HepG2 (cell line): ENCODE data around the gene TRMT1. TPM values are rescaled to one million over a fixed set of nuclear protein-coding genes. Genes with fewer than 3 reads are reported as not detected.

Experiments used
- BRCA1 ChIP-seq: sonication (generic); formaldehyde crosslinking; IDR thresholded peaks from 2 replicates; pipeline ENCODE4 v1.4.0; 2020; ENCODE audit warnings: missing genetic modification reagents
- KLF13 ChIP-seq: sonication (generic); formaldehyde crosslinking; IDR thresholded peaks from 2 replicates; pipeline ENCODE4 v1.4.0; 2020; ENCODE audit warnings: mild to moderate bottlenecking, missing genetic modification reagents
- MYPOP ChIP-seq: sonication (generic); formaldehyde crosslinking; IDR thresholded peaks from 2 replicates; pipeline ENCODE4 v1.8.1; 2023; ENCODE audit warnings: mild to moderate bottlenecking, moderate library complexity, missing genetic modification reagents
- RBM39 ChIP-seq: fragments of 200-400 bp; formaldehyde crosslinking; IDR thresholded peaks from one replicate; pipeline ENCODE4 v1.6.1; 2018; ENCODE audit warnings: antibody characterized with exemption, mild to moderate bottlenecking, low read depth, low read length; ENCODE audit not compliant: poor library complexity, severe bottlenecking
- SKI ChIP-seq: fragments of 450-650 bp; IDR thresholded peaks from one replicate; pipeline ENCODE4 v1.6.1; 2018; ENCODE audit warnings: mild to moderate bottlenecking; ENCODE audit not compliant: partially characterized antibody
- SMARCC2 ChIP-seq: fragments of 450-650 bp; IDR thresholded peaks from 2 replicates; pipeline ENCODE4 v1.6.1; 2017; ENCODE audit warnings: antibody characterized with exemption, mild to moderate bottlenecking
- ZMYM3 ChIP-seq: sonication (generic); formaldehyde crosslinking; IDR thresholded peaks from 2 replicates; pipeline ENCODE4 v1.5.1; 2020; ENCODE audit warnings: mild to moderate bottlenecking, missing genetic modification reagents
- ZNF687 ChIP-seq: sonication (generic); formaldehyde crosslinking; IDR thresholded peaks from 2 replicates; pipeline ENCODE4 v1.5.1; 2020; ENCODE audit warnings: mild to moderate bottlenecking, missing genetic modification reagents, moderate library complexity
- ZNF891 ChIP-seq: sonication (generic); formaldehyde crosslinking; IDR thresholded peaks from 2 replicates; pipeline ENCODE4 v1.5.0; 2020; ENCODE audit warnings: mild to moderate bottlenecking, missing genetic modification reagents
- ZSCAN25 ChIP-seq: sonication (generic); formaldehyde crosslinking; IDR thresholded peaks from 2 replicates; pipeline ENCODE4 v1.8.0; 2022; ENCODE audit warnings: mild to moderate bottlenecking, missing genetic modification reagents
- polyA plus RNA-seq, 8 experiments: library from polyadenylated mRNA; depleted of rRNA in 3 of 8; stranded (reverse) in 7 of 8; unstranded in 1 of 8; fragments of >200 nt; fragmentation: Illumina TruSeq in 4 of 8; extraction: Trizol in 4 of 8; gene quantifications; 2 replicates each; pipeline versions ENCODE4 v1.2.1 to v1.2.3, GENCODE V29; 2011 to 2016; ENCODE audit warnings: low read depth in 4 of 8, missing spikeins in 1 of 8, mixed read lengths in 1 of 8; ENCODE audit not compliant: insufficient read depth in 1 of 8
- total RNA-seq, 5 experiments: library from RNA; depleted of rRNA; stranded (reverse); fragments of >200 nt; fragmentation: Illumina TruSeq; extraction: Trizol; gene quantifications; 2 replicates each; pipeline ENCODE4 v1.2.3, GENCODE V29; 2016; ENCODE audit warnings: low read depth in 1 of 5
- TF ChIP-seq, protein P1 (sequence below): IDR thresholded peaks from 2 replicates; pipeline ENCODE4 v1.6.1; 2016; ENCODE audit warnings: control low read depth
- TF ChIP-seq, protein P2 (sequence below): sonication (generic); formaldehyde crosslinking; IDR thresholded peaks from 2 replicates; pipeline ENCODE4 v1.5.0; 2020; ENCODE audit warnings: mild to moderate bottlenecking, missing genetic modification reagents
- TF ChIP-seq, protein P3 (sequence below): sonication (generic); formaldehyde crosslinking; IDR thresholded peaks from 2 replicates; pipeline ENCODE4 v1.4.0; 2020; ENCODE audit warnings: missing genetic modification reagents

TRMT1 gene
- total and polyA plus RNA-seq, 2 of the 13 experiments (the other 11 are each of a cell fraction or from before 2014, with no cell fraction given): 35.5 to 44.1 TPM

GRCh38 chr19:13055213-13056051, 61.1 kb downstream of the TRMT1 start (continued):
- TF ChIP-seq ZNF687 (CRISPR knock-in tag) (peak; percentile 90), BRCA1 (CRISPR knock-in tag) (no peak), SMARCC2 (no peak), ZNF891 (CRISPR knock-in tag) (0 out of 2 replicates have a peak, but pooled peaks have one; percentile 23), MYPOP (CRISPR knock-in tag) (no peak), KLF13 (no peak), SKI (no peak), ZMYM3 (CRISPR knock-in tag) (no peak), ZSCAN25 (CRISPR knock-in tag) (peak; percentile 47), RBM39 (no peak)
- TF ChIP-seq, protein P1, sequence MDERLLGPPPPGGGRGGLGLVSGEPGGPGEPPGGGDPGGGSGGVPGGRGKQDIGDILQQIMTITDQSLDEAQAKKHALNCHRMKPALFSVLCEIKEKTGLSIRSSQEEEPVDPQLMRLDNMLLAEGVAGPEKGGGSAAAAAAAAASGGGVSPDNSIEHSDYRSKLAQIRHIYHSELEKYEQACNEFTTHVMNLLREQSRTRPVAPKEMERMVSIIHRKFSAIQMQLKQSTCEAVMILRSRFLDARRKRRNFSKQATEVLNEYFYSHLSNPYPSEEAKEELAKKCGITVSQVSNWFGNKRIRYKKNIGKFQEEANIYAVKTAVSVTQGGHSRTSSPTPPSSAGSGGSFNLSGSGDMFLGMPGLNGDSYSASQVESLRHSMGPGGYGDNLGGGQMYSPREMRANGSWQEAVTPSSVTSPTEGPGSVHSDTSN (CRISPR knock-in tag): no peak
- TF ChIP-seq, protein P2, sequence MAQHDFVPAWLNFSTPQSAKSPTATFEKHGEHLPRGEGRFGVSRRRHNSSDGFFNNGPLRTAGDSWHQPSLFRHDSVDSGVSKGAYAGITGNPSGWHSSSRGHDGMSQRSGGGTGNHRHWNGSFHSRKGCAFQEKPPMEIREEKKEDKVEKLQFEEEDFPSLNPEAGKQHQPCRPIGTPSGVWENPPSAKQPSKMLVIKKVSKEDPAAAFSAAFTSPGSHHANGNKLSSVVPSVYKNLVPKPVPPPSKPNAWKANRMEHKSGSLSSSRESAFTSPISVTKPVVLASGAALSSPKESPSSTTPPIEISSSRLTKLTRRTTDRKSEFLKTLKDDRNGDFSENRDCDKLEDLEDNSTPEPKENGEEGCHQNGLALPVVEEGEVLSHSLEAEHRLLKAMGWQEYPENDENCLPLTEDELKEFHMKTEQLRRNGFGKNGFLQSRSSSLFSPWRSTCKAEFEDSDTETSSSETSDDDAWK (CRISPR knock-in tag): no peak
- TF ChIP-seq, protein P3, sequence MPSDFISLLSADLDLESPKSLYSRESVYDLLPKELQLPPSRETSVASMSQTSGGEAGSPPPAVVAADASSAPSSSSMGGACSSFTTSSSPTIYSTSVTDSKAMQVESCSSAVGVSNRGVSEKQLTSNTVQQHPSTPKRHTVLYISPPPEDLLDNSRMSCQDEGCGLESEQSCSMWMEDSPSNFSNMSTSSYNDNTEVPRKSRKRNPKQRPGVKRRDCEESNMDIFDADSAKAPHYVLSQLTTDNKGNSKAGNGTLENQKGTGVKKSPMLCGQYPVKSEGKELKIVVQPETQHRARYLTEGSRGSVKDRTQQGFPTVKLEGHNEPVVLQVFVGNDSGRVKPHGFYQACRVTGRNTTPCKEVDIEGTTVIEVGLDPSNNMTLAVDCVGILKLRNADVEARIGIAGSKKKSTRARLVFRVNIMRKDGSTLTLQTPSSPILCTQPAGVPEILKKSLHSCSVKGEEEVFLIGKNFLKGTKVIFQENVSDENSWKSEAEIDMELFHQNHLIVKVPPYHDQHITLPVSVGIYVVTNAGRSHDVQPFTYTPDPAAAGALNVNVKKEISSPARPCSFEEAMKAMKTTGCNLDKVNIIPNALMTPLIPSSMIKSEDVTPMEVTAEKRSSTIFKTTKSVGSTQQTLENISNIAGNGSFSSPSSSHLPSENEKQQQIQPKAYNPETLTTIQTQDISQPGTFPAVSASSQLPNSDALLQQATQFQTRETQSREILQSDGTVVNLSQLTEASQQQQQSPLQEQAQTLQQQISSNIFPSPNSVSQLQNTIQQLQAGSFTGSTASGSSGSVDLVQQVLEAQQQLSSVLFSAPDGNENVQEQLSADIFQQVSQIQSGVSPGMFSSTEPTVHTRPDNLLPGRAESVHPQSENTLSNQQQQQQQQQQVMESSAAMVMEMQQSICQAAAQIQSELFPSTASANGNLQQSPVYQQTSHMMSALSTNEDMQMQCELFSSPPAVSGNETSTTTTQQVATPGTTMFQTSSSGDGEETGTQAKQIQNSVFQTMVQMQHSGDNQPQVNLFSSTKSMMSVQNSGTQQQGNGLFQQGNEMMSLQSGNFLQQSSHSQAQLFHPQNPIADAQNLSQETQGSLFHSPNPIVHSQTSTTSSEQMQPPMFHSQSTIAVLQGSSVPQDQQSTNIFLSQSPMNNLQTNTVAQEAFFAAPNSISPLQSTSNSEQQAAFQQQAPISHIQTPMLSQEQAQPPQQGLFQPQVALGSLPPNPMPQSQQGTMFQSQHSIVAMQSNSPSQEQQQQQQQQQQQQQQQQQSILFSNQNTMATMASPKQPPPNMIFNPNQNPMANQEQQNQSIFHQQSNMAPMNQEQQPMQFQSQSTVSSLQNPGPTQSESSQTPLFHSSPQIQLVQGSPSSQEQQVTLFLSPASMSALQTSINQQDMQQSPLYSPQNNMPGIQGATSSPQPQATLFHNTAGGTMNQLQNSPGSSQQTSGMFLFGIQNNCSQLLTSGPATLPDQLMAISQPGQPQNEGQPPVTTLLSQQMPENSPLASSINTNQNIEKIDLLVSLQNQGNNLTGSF (CRISPR knock-in tag): no peak
